K562 (cell line): Measurements from ENCODE around the gene ZSCAN12. TPM values are rescaled to one million over a fixed set of nuclear protein-coding genes. Genes with fewer than 3 reads are reported as not detected.

Experiments used
- ATAC-seq: fragments of 200-7000 bp; cut with Tn5 transposase; 3 replicates; pipeline ENCODE4 v1.9.1; 2020; ENCODE audit warnings: moderate library complexity
- BruUV-seq: library from RNA; stranded (reverse); fragments of 400-500 nt; replicated peaks from 2 replicates; lab custom pipeline; 2021; lab: Mats Ljungman, UMichigan
- CTCF ChIA-PET: fragments of 300-600 bp; formaldehyde crosslinking; extraction: SDS; loops from one replicate; lab custom pipeline; 2021; ENCODE audit warnings: low intra/inter-chr PET ratio; lab: Yijun Ruan, JAX
- POLR2A ChIA-PET: fragments of 300-600, 350-650 bp; sonication (Branson Sonifier 250); formaldehyde crosslinking; extraction: SDS; loops from one replicate; lab custom pipeline; 2021; ENCODE audit warnings: antibody characterized with exemption, inconsistent platforms; lab: Yijun Ruan, JAX
- DNase-seq, 4 experiments: peaks; one replicate each; pipeline versions ENCODE4 v3.0.0 to v3.0.0-alpha.2; 2011 to 2018; ENCODE audit warnings: low spot score in 3 of 4, mixed read lengths in 3 of 4; ENCODE audit errors: extremely low read depth in 1 of 4
- FAIRE-seq: peaks from 2 replicates; lab custom pipeline; 2011; peaks lifted over from hg19 to GRCh38; lab: Jason Lieb, UNC
- H2AFZ ChIP-seq: 2 replicates; pipeline ENCODE4 v1.6.0; 2011; ENCODE audit warnings: low read depth, low read length, control low read depth, inconsistent platforms
- H3K27ac ChIP-seq: fragments of 200-600 bp; 3 replicates; pipeline ENCODE4 v1.8.0; 2011; ENCODE audit warnings: low read depth, mild to moderate bottlenecking, control low read depth, inconsistent platforms, low read length, moderate library complexity, mixed read lengths; ENCODE audit errors: extremely low read depth
- H3K27me3 ChIP-seq, 2 experiments: fragments of 300-600 bp in 1 of 2; 2 replicates in 1 of 2; 3 replicates in 1 of 2; pipeline versions ENCODE4 v1.6.0 to v1.8.0; 2011; ENCODE audit warnings: inconsistent platforms in 2 of 2, low read length in 2 of 2, mild to moderate bottlenecking in 1 of 2, mixed read lengths in 1 of 2, moderate library complexity in 1 of 2; ENCODE audit not compliant: control insufficient read depth in 2 of 2, insufficient read depth in 2 of 2
- H3K36me3 ChIP-seq: fragments of 300-600 bp; 3 replicates; pipeline ENCODE4 v1.8.0; 2011; ENCODE audit warnings: mild to moderate bottlenecking, low read length, inconsistent platforms; ENCODE audit not compliant: control insufficient read depth, insufficient read depth
- H3K4me1 ChIP-seq, 2 experiments: fragments of 200-600 bp in 1 of 2; replicated peaks in 1 of 2; 2 replicates in 1 of 2; 3 replicates in 1 of 2; pipeline versions ENCODE4 v1.5.1 to v1.8.0; 2011; ENCODE audit warnings: inconsistent platforms in 2 of 2, low read length in 2 of 2, mild to moderate bottlenecking in 1 of 2, mixed read lengths in 1 of 2, moderate library complexity in 1 of 2; ENCODE audit not compliant: control insufficient read depth in 2 of 2, insufficient read depth in 2 of 2
- H3K4me2 ChIP-seq: 2 replicates; pipeline ENCODE4 v1.6.1; 2011; ENCODE audit warnings: low read length, control low read depth, inconsistent platforms, mixed read lengths; ENCODE audit not compliant: insufficient read depth
- H3K4me3 ChIP-seq: fragments of 200-600 bp; sonication (generic), shearing (Covaris generic); 2 replicates; pipeline ENCODE4 v1.5.1; 2016; ENCODE audit warnings: control low read depth, inconsistent platforms
- H3K79me2 ChIP-seq: fragments of 200-600 bp; 3 replicates; pipeline ENCODE4 v1.8.0; 2011; ENCODE audit warnings: low read length, inconsistent platforms; ENCODE audit not compliant: control insufficient read depth, insufficient read depth
- H3K9ac ChIP-seq, 2 experiments: 2 replicates each; pipeline versions ENCODE4 v1.6.0 to v1.6.1; 2011; ENCODE audit warnings: low read depth in 2 of 2, low read length in 2 of 2, control low read depth in 1 of 2, inconsistent platforms in 1 of 2, mild to moderate bottlenecking in 1 of 2, mixed read lengths in 1 of 2; ENCODE audit not compliant: insufficient read depth in 1 of 2
- H3K9me1 ChIP-seq: one replicate; pipeline ENCODE4 v1.6.0; 2011; ENCODE audit warnings: inconsistent platforms, mild to moderate bottlenecking, low read length, moderate library complexity; ENCODE audit not compliant: control insufficient read depth, insufficient read depth
- H3K9me3 ChIP-seq: replicated peaks from 2 replicates; pipeline ENCODE4 v1.5.1; 2011; ENCODE audit warnings: low read depth, low read length, inconsistent platforms; ENCODE audit not compliant: control insufficient read depth, insufficient read depth
- H4K20me1 ChIP-seq: replicated peaks from 2 replicates; pipeline ENCODE4 v1.6.1; 2011; ENCODE audit warnings: low read length, inconsistent platforms, mixed read lengths; ENCODE audit not compliant: control insufficient read depth, insufficient read depth
- BRD4 ChIP-seq: fragments of 200-600 bp; sonication (generic); IDR thresholded peaks from 2 replicates; pipeline ENCODE4 v1.6.1; 2017; ENCODE audit warnings: inconsistent platforms
- CBFB ChIP-seq: sonication (generic); formaldehyde crosslinking; IDR thresholded peaks from 2 replicates; pipeline ENCODE4 v1.4.0; 2020; ENCODE audit warnings: mild to moderate bottlenecking, missing genetic modification reagents
- CREB1 ChIP-seq, 2 experiments: sonication (generic) in 1 of 2; formaldehyde crosslinking in 1 of 2; IDR thresholded peaks; 2 replicates each; pipeline versions ENCODE4 v1.6.1 to v1.8.0; 2012 to 2022; ENCODE audit warnings: inconsistent platforms in 1 of 2, mild to moderate bottlenecking in 1 of 2, missing genetic modification reagents in 1 of 2, moderate library complexity in 1 of 2
- CREM ChIP-seq: IDR thresholded peaks from 2 replicates; pipeline ENCODE4 v1.6.1; 2014; ENCODE audit warnings: antibody characterized with exemption, low read depth
- CTBP1 ChIP-seq: fragments of 450-650 bp; IDR thresholded peaks from 2 replicates; pipeline ENCODE4 v1.6.1; 2016; ENCODE audit warnings: borderline replicate concordance
- GABPA ChIP-seq: fragments of 200-800 bp; sonication (Bioruptor generic); conservative IDR thresholded peaks from 2 replicates; pipeline ENCODE4 v1.6.1; 2016; ENCODE audit warnings: low read depth, missing genetic modification characterization, missing compliant biosample characterization
- HDAC2 ChIP-seq: fragments of 450-650 bp; IDR thresholded peaks from 2 replicates; pipeline ENCODE4 v1.6.1; 2016; ENCODE audit warnings: mild to moderate bottlenecking
- KDM5B ChIP-seq: fragments of 200-600 bp; sonication (generic); IDR thresholded peaks from 2 replicates; pipeline ENCODE4 v1.6.1; 2012; ENCODE audit warnings: low read depth, mild to moderate bottlenecking, moderate library complexity, low read length, control low read depth, inconsistent platforms; ENCODE audit not compliant: insufficient replicate concordance
- MEIS2 ChIP-seq: fragments of 450-650 bp; IDR thresholded peaks from 2 replicates; pipeline ENCODE4 v1.6.1; 2014; ENCODE audit warnings: mild to moderate bottlenecking; ENCODE audit not compliant: partially characterized antibody
- MXI1 ChIP-seq: IDR thresholded peaks from 2 replicates; pipeline ENCODE4 v1.6.1; 2011; ENCODE audit warnings: low read depth, mild to moderate bottlenecking, improper control_type of control experiment, low read length
- PBX2 ChIP-seq, 2 experiments: IDR thresholded peaks in 1 of 2; conservative IDR thresholded peaks in 1 of 2; 2 replicates each; pipeline ENCODE4 v1.6.1; 2016; ENCODE audit warnings: low read depth in 2 of 2, mild to moderate bottlenecking in 1 of 2, missing compliant biosample characterization in 1 of 2, missing genetic modification characterization in 1 of 2, moderate library complexity in 1 of 2
- POLR2A ChIP-seq: fragments of 450-650 bp; conservative IDR thresholded peaks from 2 replicates; pipeline ENCODE4 v1.6.1; 2016
- POLR2G ChIP-seq: fragments of 200-400 bp; formaldehyde crosslinking; IDR thresholded peaks from 2 replicates; pipeline ENCODE4 v1.6.1; 2017; ENCODE audit warnings: low read depth, mild to moderate bottlenecking, antibody characterized with exemption, low read length, moderate library complexity
- SIX5 ChIP-seq, 2 experiments: IDR thresholded peaks; 2 replicates each; pipeline ENCODE4 v1.6.1; 2011; ENCODE audit warnings: low read length in 2 of 2, borderline replicate concordance in 1 of 2, low read depth in 1 of 2, mild to moderate bottlenecking in 1 of 2, moderate library complexity in 1 of 2; ENCODE audit not compliant: insufficient read depth in 1 of 2
- SREBF2 ChIP-seq: sonication (generic); formaldehyde crosslinking; IDR thresholded peaks from 2 replicates; pipeline ENCODE4 v1.4.0; 2020; ENCODE audit warnings: mild to moderate bottlenecking, missing genetic modification reagents
- ZFX ChIP-seq: sonication (generic); formaldehyde crosslinking; IDR thresholded peaks from 2 replicates; pipeline ENCODE4 v1.8.0; 2022; ENCODE audit warnings: mild to moderate bottlenecking, missing genetic modification reagents, moderate library complexity
- ZNF24 ChIP-seq: fragments of 450-650 bp; IDR thresholded peaks from 2 replicates; pipeline ENCODE4 v1.6.1; 2016
- WGBS: fragments of 100-300 bp; shearing (Covaris generic); methylation state at CpG from one replicate; pipeline ENCODE4 v1.1.6; 2016; ENCODE audit warnings: low coverage, mixed read lengths; ENCODE audit not compliant: insufficient coverage; ENCODE audit errors: missing lambda C conversion rate; 5-methylcytosine and 5-hydroxymethylcytosine counted together
- in situ Hi-C: fragments of 300-500 bp; cut with MboI; formaldehyde crosslinking; loops from 4 replicates; pipeline ENCODE4 v1.15.0; 2018; ENCODE audit warnings: inconsistent platforms, mixed read lengths
- intact Hi-C: fragments of 100-400 bp; cut with micrococcal nuclease; formaldehyde crosslinking; loops from 2 replicates; pipeline ENCODE4 v1.14.2; 2022
- polyA plus RNA-seq, 8 experiments: library from polyadenylated mRNA; depleted of rRNA in 4 of 8; stranded (reverse) in 5 of 8; unstranded in 3 of 8; fragments of >200 nt; fragmentation: Nextera tagmentation in 2 of 8; fragmentation: Illumina TruSeq in 1 of 8; extraction: Ambion mirVana in 2 of 8; extraction: Trizol in 1 of 8; gene quantifications; 2 replicates each; pipeline versions ENCODE4 v1.2.1 to v1.2.3, GENCODE V29; 2011 to 2014; ENCODE audit warnings: inconsistent platforms in 1 of 8, missing spikeins in 1 of 8
- total RNA-seq, 7 experiments: library from RNA; depleted of rRNA in 6 of 7; stranded (reverse); fragments of >200 nt in 6 of 7; fragmentation: Illumina TruSeq in 2 of 7; extraction: Trizol in 2 of 7; gene quantifications; 2 replicates each; pipeline versions ENCODE4 v1.2.1 to v1.2.3, GENCODE V29; 2011 to 2021; ENCODE audit warnings: low replicate concordance in 1 of 7
- TF ChIP-seq, protein P1 (sequence below): fragments of 250-450 bp; sonication (Bioruptor Pico); IDR thresholded peaks from 2 replicates; pipeline ENCODE4 v1.8.0; 2022; ENCODE audit warnings: moderate library complexity, mild to moderate bottlenecking, inconsistent platforms

The ZSCAN12 gene
- total and polyA plus RNA-seq, 9 of the 15 experiments (the other 6 are each of a cell fraction or from before 2014, with no cell fraction given) = 2.5 to 19.6 (median 12.5) TPM

GRCh38 chr6:28443112-28443773 is 43.7 kb upstream of the ZSCAN12 start, which contains the start of gene ZSCAN23:
Gene ZSCAN23, minus strand, starts transcription at chr6:28443491. Its CDS starts 7,225 bp downstream, at chr6:28436266.
- intact Hi-C loops = no loop called here
- Histone ChIP-seq H3K9me3 (peaks cover 7% of the 10 kb centered on the region; the same call in 1 of the 2 replicates), H4K20me1 (no peaks in the 10 kb centered on the region), H2AFZ (peak within 1 kb of the TSS; percentile 41), H3K9me1 (no peaks in the 10 kb centered on the region), H3K36me3 (no peaks in the 10 kb centered on the region), H3K27ac (no peak within 1 kb of the TSS), H3K4me1 (peaks cover 0 to 9% of the 10 kb centered on the region in 2 experiments; a peak in 2 of 5 replicates), H3K4me2 (peak within 1 kb of the TSS; percentile 54), H3K27me3 (no peaks in the 10 kb centered on the region), H3K9ac (peak within 1 kb of the TSS in 1 of 2 experiments; percentile 45; a peak in 1 of 4 replicates), H3K4me3 (peak within 1 kb of the TSS; percentile 34), H3K79me2 (no peaks in the 10 kb centered on the region)
- peak in 2 of 4 experiments; percentile 35 to 65 for DNase-seq
- ATAC-seq = peak; percentile 61
- FAIRE-seq = no peak
- in situ Hi-C loops = no loop called here
- ChIA-PET CTCF (no interaction called here), POLR2A (interaction anchor here (0.6 kb wide), 1 partner anchor 11 kb away, joined by 3 read pairs; no protein-coding TSS in a partner anchor)
- no TSS peak for BruUV-seq
- 61% methylated on average over 32 of the region's 32 CpGs for WGBS
- peak; percentile 54 for TF ChIP-seq KDM5B
- no peak for TF ChIP-seq SREBF2 (CRISPR knock-in tag)
- TF ChIP-seq ZNF24 = no peak
- TF ChIP-seq MEIS2 = peak; percentile 77
- TF ChIP-seq POLR2A = 0 out of 2 replicates have a peak, but pooled peaks have one; percentile 31
- TF ChIP-seq CREM = peak; percentile 80
- peak; percentile 18; the same call in 1 of the 2 replicates for TF ChIP-seq CTBP1
- peak; percentile 53 for TF ChIP-seq POLR2G
- TF ChIP-seq SIX5 (IDR thresholded peaks at IDR 0.05; ENCODE audit: borderline replicate concordance in 1 of 2, insufficient read depth in 1 of 2, low read depth in 1 of 2, low read length in 2 of 2) = no peak
- TF ChIP-seq CBFB (CRISPR knock-in tag) = 0 out of 2 replicates have a peak, but pooled peaks have one; percentile 45
- no peak for TF ChIP-seq MXI1
- peak; percentile 90 for TF ChIP-seq GABPA (tag)
- TF ChIP-seq ZFX (CRISPR knock-in tag) = 0 out of 2 replicates have a peak, but pooled peaks have one; percentile 11
- no peak for TF ChIP-seq PBX2 (CRISPR knock-in tag; IDR thresholded peaks at IDR 0.05; ENCODE audit: low read depth)
- TF ChIP-seq PBX2 (tag; conservative IDR thresholded peaks at IDR 0.05; ENCODE audit: low read depth) = 0 out of 2 replicates have a peak, but pooled peaks have one; percentile 10
- no peak for TF ChIP-seq HDAC2
- no peak for TF ChIP-seq BRD4
- TF ChIP-seq, protein P1, sequence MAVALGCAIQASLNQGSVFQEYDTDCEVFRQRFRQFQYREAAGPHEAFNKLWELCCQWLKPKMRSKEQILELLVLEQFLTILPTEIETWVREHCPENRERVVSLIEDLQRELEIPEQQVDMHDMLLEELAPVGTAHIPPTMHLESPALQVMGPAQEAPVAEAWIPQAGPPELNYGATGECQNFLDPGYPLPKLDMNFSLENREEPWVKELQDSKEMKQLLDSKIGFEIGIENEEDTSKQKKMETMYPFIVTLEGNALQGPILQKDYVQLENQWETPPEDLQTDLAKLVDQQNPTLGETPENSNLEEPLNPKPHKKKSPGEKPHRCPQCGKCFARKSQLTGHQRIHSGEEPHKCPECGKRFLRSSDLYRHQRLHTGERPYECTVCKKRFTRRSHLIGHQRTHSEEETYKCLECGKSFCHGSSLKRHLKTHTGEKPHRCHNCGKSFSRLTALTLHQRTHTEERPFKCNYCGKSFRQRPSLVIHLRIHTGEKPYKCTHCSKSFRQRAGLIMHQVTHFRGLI (CRISPR knock-in tag) = no peak
- no peak for TF ChIP-seq CREB1 (IDR thresholded peaks at IDR 0.05)
- TF ChIP-seq CREB1 (CRISPR knock-in tag; IDR thresholded peaks at IDR 0.05) = peak; percentile 71; the same call in 1 of the 2 replicates
